ENCODE measurements around the gene SYPL2.
"Not testable (repeated sequence)": the region's sequence is repeated elsewhere in the genome, so short reads cannot be mapped to it uniquely, and the experiment has no call there.

The SYPL2 gene

GRCh38 chr1:109441069-109441468, 25.3 kb upstream of the SYPL2 start:
- Histone ChIP-seq H3K4me2 (no peak overlapping the region), H3K27me3 (no peaks in the 10 kb centered on the region), H3K9me3 (no peaks in the 10 kb centered on the region), H3K4me3 (no peak overlapping the region), H3K27ac (no peak overlapping the region), H3K4me1 (no peaks in the 10 kb centered on the region), H4K20me1 (no peaks in the 10 kb centered on the region), H3K9ac (no peak overlapping the region), H3K36me3 (no peaks in the 10 kb centered on the region)
- no peak for TF ChIP-seq Cebpa-rat (IDR thresholded peaks at IDR 0.05)

- TF ChIP-seq Cebpa-rat (IDR thresholded peaks at IDR 0.05), result no peak
- Histone ChIP-seq H3K9me3 (no peaks in the 10 kb centered on the region), H3K36me3 (no peaks in the 10 kb centered on the region), H3K9ac (no peak overlapping the region), H4K20me1 (no peaks in the 10 kb centered on the region), H3K27ac (no peak overlapping the region), H3K27me3 (no peaks in the 10 kb centered on the region), H3K4me1 (no peaks in the 10 kb centered on the region), H3K4me2 (no peak overlapping the region), H3K4me3 (no peak overlapping the region)
Observed at GRCh38 chr1:109443476-109443875, 22.9 kb upstream of the SYPL2 start.

- Histone ChIP-seq H3K27me3 (no peaks in the 10 kb centered on the region), H3K9ac (no peak overlapping the region), H4K20me1 (no peaks in the 10 kb centered on the region), H3K36me3 (no peaks in the 10 kb centered on the region), H3K9me3 (no peaks in the 10 kb centered on the region), H3K4me3 (no peak overlapping the region), H3K4me1 (no peaks in the 10 kb centered on the region), H3K4me2 (no peak overlapping the region), H3K27ac (no peak overlapping the region)
- no peak for TF ChIP-seq Cebpa-rat (IDR thresholded peaks at IDR 0.05)
Observed at GRCh38 chr1:109444346-109444745, 22.0 kb upstream of the SYPL2 start.

GRCh38 chr1:109445949-109446695, 20.2 kb upstream of the SYPL2 start:
- H3K27me3 ChIP-seq, result not testable (repeated sequence)

GRCh38 chr1:109447524-109447923, 18.8 kb upstream of the SYPL2 start:
- H3K27me3 ChIP-seq, result no peaks in the 10 kb centered on the region
- no peak overlapping the region for H3K4me2 ChIP-seq
- H3K4me1 ChIP-seq, result no peaks in the 10 kb centered on the region
- TF ChIP-seq Cebpa-rat (IDR thresholded peaks at IDR 0.05), result no peak
- no peaks in the 10 kb centered on the region for H4K20me1 ChIP-seq
- no peak overlapping the region for H3K9ac ChIP-seq
- no peaks in the 10 kb centered on the region for H3K36me3 ChIP-seq
- no peak overlapping the region for H3K4me3 ChIP-seq
- H3K9me3 ChIP-seq, result peaks cover 7% of the 10 kb centered on the region
- no peak overlapping the region for H3K27ac ChIP-seq

More at GRCh38 chr1:109445949-109446695, 20.2 kb upstream of the SYPL2 start:
- H3K27ac ChIP-seq, H3K9me3 ChIP-seq, H3K4me3 ChIP-seq, H3K36me3 ChIP-seq, H3K9ac ChIP-seq, H4K20me1 ChIP-seq, H3K4me2 ChIP-seq, H3K4me1 ChIP-seq: not testable (repeated sequence)

- no peaks in the 10 kb centered on the region for H3K4me1 ChIP-seq
- no peaks in the 10 kb centered on the region for H3K27me3 ChIP-seq
- peaks cover 47% of the 10 kb centered on the region for H3K9me3 ChIP-seq
- no peak overlapping the region for H3K27ac ChIP-seq
- H3K4me2 ChIP-seq, result no peak overlapping the region
- H3K4me3 ChIP-seq, result no peak overlapping the region
- H4K20me1 ChIP-seq, result no peaks in the 10 kb centered on the region
- no peak overlapping the region for H3K9ac ChIP-seq
- no peaks in the 10 kb centered on the region for H3K36me3 ChIP-seq
- no peak for TF ChIP-seq Cebpa-rat (IDR thresholded peaks at IDR 0.05)
Observed at GRCh38 chr1:109454497-109455133, 11.7 kb upstream of the SYPL2 start.

- no peak overlapping the region for H3K4me2 ChIP-seq
- H3K27ac ChIP-seq, result no peak overlapping the region
- H3K9me3 ChIP-seq, result peaks cover 38% of the 10 kb centered on the region
- no peak for TF ChIP-seq Cebpa-rat (IDR thresholded peaks at IDR 0.05)
- H3K9ac ChIP-seq, result no peak overlapping the region
- H3K4me3 ChIP-seq, result no peak overlapping the region
- no peaks in the 10 kb centered on the region for H4K20me1 ChIP-seq
- no peaks in the 10 kb centered on the region for H3K4me1 ChIP-seq
- no peaks in the 10 kb centered on the region for H3K27me3 ChIP-seq
- H3K36me3 ChIP-seq, result no peaks in the 10 kb centered on the region
Observed at GRCh38 chr1:109457819-109458218, 8.5 kb upstream of the SYPL2 start.

GRCh38 chr1:109466125-109466451, 258 bp upstream of the SYPL2 start:
- peak overlapping the region; percentile 67 for H3K4me2 ChIP-seq
- peak overlapping the region; percentile 58 for H3K4me3 ChIP-seq
- TF ChIP-seq Cebpa-rat (IDR thresholded peaks at IDR 0.05), result no peak
- H3K27me3 ChIP-seq, result peaks cover 60% of the 10 kb centered on the region
- no peaks in the 10 kb centered on the region for H4K20me1 ChIP-seq
- H3K9ac ChIP-seq, result no peak overlapping the region
- no peak overlapping the region for H3K27ac ChIP-seq
- H3K36me3 ChIP-seq, result no peaks in the 10 kb centered on the region
- peaks cover 9% of the 10 kb centered on the region; the same call in 1 of the 2 replicates for H3K4me1 ChIP-seq
- H3K9me3 ChIP-seq, result peaks cover 16% of the 10 kb centered on the region

GRCh38 chr1:109467301-109467777, 993 bp downstream of the SYPL2 start:
- no peaks in the 10 kb centered on the region for H3K36me3 ChIP-seq
- no peak overlapping the region for H3K4me3 ChIP-seq
- H3K27me3 ChIP-seq, result peaks cover 60% of the 10 kb centered on the region
- H4K20me1 ChIP-seq, result no peaks in the 10 kb centered on the region
- peaks cover 9% of the 10 kb centered on the region; the same call in 1 of the 2 replicates for H3K4me1 ChIP-seq
- H3K4me2 ChIP-seq, result 0 out of 2 replicates have a peak overlapping the region, but pooled peaks have one; percentile 11
- H3K9me3 ChIP-seq, result peaks cover 16% of the 10 kb centered on the region
- no peak overlapping the region for H3K27ac ChIP-seq
- H3K9ac ChIP-seq, result no peak overlapping the region
- TF ChIP-seq Cebpa-rat (IDR thresholded peaks at IDR 0.05), result no peak

- H3K4me1 ChIP-seq, result peaks cover 9% of the 10 kb centered on the region; the same call in 1 of the 2 replicates
- H3K36me3 ChIP-seq, result no peaks in the 10 kb centered on the region
- no peak overlapping the region for H3K4me3 ChIP-seq
- no peak overlapping the region for H3K27ac ChIP-seq
- TF ChIP-seq Cebpa-rat (IDR thresholded peaks at IDR 0.05), result no peak
- H3K9ac ChIP-seq, result no peak overlapping the region
- H3K9me3 ChIP-seq, result peaks cover 16% of the 10 kb centered on the region
- no peaks in the 10 kb centered on the region for H4K20me1 ChIP-seq
- no peak overlapping the region for H3K4me2 ChIP-seq
- H3K27me3 ChIP-seq, result peaks cover 60% of the 10 kb centered on the region
Observed at GRCh38 chr1:109468061-109468460, 1.7 kb downstream of the SYPL2 start.

Data from BLaER1 (cell line).